ELR (cell line): ENCODE results near the gene ZDHHC7.
"Not testable (repeated sequence)": the region's sequence is repeated elsewhere in the genome, so short reads cannot be mapped to it uniquely, and the experiment has no call there.

ENCODE experiments used
- DNase-seq: peaks from one replicate; pipeline ENCODE4 v3.0.0-alpha.2; 2015; ENCODE audit warnings: low read depth

ZDHHC7 gene

DNA sequence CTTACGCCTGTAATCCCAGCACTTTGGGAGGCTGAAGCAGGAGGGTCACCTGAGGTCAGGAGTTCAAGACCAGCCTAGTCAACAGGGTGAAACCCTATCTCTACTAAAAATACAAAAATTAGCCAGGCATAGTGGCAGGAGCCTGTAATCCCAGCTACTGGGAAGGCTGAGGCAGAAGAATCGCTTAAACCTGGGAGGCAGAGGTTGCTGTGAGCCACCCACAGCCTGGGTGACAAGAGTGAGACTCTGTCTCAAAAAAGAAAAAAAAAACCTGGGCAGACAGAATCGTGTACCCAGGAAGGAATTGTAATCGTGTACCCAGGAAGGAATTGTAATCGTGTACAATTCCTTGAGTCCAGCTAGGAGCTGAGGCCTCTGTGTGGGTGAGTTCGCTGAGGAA is 72.7 kb downstream of the ZDHHC7 start:
- not testable (repeated sequence) for DNase-seq

DNA sequence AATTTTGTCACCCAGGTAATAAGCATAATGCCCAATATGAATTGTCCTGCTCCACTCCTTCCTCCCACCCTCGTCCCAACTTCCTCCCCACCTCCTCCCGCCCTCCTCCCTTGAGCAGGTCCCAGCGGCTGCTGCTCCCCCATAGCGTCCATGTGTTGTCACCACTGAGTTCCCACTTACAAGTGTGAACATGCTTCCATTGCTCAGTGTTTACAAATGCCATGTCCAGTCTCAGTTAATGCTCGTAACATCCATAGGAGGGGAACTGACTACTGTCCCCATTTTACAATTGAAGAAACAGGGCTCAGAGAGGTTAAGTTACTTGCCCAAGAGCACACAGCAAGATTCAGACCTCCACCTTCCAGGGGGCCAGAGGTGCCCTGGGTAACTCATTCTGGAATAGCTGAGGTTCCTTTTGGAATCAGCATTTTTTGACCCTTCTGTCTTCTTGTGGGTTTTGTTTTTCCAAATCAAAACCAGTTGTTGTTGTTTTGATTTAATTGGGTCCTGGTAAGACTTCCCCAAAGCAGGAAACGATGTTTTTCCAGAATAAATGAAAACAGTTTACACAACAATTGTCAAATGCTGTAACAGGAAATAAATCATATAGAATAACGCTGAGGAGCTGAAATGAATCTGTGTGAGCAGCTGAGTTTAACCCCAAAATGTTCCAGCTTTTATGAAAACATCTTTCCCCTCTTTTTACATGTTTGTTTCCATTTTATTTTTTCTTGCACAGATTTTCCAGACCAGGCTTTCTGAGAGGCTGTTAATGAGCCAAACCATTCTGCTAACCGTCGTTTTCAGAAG is 73.9 kb downstream of the ZDHHC7 start:
- DNase-seq = no peak

- peak; percentile 59 for DNase-seq
These were observed 77.3 kb downstream of the ZDHHC7 start for GRCh38 chr16:84933774-84934631.

DNA sequence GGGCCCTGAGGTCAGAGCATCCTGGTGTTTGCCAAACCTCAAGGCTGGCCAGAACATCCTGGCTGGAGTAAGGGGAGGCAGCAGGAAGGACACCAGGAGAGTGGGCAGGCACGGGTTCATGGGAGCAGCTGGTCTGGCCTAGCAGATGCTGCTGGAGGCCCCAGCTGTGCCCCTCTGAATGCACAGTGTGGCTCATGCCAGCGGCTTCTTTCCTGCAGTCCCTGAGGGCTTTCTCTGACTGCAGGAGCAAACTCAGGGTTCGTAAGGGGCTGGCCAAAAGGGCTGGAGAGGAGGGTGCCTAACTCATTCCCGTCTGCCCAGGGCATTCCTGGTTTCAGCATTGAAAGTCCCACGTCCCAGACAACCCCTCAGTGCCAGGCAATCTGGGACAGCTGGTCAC is 78.7 kb downstream of the ZDHHC7 start:
- DNase-seq = no peak

- DNase-seq = peak; percentile 44
These were observed 79.8 kb downstream of the ZDHHC7 start for GRCh38 chr16:84931506-84931905.

DNA sequence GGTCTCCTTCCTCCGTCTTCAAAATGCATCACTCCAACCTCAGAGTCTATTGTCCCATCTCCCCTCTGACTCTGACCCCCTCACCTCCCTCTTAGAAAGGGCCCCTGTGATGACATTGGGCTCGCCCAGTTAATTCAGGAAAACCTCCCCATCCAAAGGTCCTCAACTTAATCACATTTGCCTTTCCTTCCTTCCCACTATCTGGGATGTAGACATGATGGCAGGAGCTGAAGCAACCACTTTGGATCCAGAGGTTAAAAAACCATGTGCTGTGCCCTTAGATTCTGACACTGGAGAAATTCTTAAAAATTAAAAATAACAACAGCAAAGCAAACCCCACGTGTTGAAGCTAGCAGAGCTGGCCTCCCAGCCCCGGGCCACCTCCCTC is 80.2 kb downstream of the ZDHHC7 start:
- no peak for DNase-seq

- no peak for DNase-seq
These were observed 80.8 kb downstream of the ZDHHC7 start for GRCh38 chr16:84930298-84931106.

DNA sequence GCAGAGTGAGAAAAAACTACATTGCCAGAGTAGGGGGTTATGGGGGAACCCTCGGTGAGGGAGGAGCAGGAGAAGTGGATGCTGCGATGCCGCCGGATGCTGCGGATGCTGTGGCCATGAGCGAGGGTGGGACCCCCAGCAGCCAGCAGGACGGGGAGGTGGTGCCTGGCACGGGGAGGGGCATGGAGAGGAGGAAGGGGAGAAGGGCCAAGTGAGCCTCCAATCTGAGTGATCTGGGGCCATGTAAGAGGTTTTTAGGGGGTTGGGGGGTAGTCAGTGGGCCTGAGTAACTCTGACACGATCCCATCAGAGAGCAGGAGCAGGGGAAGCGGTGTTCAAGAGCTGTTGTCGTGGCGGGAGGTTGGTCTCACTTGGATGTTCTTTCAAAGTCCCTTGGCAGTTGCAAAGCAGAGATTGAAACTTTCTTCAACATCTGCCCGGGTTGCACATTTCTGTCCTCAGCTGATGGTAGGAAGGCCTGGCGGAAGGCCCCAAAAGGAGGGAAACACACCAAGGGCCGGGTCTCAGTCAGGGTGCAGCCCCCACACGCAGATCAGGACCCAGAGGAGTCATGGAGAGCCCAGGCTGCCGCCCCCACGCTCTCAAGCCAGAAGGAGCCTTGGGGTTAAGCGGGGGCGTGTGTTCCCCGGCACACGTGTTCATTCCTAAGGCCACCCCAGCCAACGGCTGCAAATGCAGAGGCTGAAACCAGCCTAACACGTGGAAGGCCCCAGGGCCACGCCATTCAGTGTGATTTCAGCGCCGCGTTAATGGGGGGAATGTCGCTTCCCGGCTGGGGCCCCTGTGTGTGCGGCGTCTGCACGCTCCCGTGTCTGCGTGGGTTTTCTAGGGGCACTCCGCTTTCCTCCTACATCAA is 81.7 kb downstream of the ZDHHC7 start:
- no peak for DNase-seq

- peak; percentile 66 for DNase-seq
These were observed 82.5 kb downstream of the ZDHHC7 start for GRCh38 chr16:84928679-84929420.

- DNase-seq = no peak
These were observed 83.4 kb downstream of the ZDHHC7 start for GRCh38 chr16:84927621-84928591.

DNA sequence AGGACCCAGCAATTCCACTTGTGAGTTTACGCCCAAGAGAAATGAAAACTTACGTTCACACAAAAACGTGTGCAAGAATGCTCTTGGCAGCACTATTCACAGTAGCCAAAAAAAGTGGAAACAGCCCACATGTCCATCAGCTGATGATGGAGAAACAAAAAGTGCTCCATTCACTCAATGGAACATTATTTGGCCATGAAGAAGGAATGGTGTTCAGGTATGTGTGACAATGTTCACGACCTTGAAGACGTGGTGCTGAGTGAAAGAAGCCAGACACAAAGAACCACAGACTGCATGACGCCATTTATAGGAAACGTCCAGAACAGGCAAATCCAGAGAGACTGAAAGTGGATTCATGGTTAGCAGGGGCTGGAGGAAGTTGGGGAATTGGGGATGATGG is 84.9 kb downstream of the ZDHHC7 start:
- DNase-seq = no peak

- peak; percentile 29 for DNase-seq
These were observed 85.5 kb downstream of the ZDHHC7 start for GRCh38 chr16:84925773-84926372.

GRCh38 chr16:84925092-84925772 is 86.1 kb downstream of the ZDHHC7 start:
- peak; percentile 57 for DNase-seq

DNA sequence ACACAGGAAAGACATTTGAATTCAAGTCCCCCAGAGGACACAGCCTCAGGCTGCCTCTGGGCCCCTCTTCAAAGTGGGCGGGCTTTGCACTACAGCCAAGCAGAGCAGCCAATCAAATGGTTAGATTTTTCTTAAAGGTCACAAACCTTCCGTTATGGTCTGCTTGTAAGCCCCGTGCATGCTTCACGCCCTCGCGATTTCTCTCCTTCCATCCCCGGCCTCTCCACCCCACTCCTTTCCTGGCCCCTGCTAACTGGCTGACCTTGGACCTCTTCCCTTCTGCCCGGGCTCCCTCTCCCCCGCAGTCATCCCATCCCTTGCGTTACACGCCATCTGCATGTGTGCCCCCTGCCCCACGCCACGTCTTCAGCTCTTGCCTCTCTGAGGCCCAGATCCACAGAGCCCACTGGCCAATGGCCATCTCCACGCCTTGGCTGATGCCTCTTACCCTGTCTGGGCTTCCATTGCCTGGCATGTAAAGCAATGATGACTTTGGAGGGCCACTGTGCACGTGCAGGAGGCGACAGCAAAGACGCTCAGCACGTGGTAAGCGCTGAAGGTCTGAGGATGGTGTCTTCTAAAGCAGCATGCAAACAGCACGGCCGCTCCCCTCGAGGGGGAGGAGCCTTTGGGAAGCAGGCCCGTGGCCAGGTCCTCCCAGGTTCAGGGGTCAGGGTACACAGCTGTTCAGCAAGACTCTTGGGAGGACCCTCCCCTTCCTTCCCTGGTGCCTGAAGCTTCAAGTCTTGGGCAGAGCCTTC is 86.8 kb downstream of the ZDHHC7 start:
- DNase-seq = no peak
